GM19238 (cell line): ENCODE data around the gene RNFT1.
"Not testable (repeated sequence)": the region's sequence is repeated elsewhere in the genome, so short reads cannot be mapped to it uniquely, and the experiment has no call there.

Experiments
- DNase-seq: peaks from one replicate; pipeline ENCODE4 v3.0.0; 2011; ENCODE audit warnings: low spot score; ENCODE audit not compliant: insufficient read length

RNFT1 gene, protein sequence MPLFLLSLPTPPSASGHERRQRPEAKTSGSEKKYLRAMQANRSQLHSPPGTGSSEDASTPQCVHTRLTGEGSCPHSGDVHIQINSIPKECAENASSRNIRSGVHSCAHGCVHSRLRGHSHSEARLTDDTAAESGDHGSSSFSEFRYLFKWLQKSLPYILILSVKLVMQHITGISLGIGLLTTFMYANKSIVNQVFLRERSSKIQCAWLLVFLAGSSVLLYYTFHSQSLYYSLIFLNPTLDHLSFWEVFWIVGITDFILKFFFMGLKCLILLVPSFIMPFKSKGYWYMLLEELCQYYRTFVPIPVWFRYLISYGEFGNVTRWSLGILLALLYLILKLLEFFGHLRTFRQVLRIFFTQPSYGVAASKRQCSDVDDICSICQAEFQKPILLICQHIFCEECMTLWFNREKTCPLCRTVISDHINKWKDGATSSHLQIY

DNA sequence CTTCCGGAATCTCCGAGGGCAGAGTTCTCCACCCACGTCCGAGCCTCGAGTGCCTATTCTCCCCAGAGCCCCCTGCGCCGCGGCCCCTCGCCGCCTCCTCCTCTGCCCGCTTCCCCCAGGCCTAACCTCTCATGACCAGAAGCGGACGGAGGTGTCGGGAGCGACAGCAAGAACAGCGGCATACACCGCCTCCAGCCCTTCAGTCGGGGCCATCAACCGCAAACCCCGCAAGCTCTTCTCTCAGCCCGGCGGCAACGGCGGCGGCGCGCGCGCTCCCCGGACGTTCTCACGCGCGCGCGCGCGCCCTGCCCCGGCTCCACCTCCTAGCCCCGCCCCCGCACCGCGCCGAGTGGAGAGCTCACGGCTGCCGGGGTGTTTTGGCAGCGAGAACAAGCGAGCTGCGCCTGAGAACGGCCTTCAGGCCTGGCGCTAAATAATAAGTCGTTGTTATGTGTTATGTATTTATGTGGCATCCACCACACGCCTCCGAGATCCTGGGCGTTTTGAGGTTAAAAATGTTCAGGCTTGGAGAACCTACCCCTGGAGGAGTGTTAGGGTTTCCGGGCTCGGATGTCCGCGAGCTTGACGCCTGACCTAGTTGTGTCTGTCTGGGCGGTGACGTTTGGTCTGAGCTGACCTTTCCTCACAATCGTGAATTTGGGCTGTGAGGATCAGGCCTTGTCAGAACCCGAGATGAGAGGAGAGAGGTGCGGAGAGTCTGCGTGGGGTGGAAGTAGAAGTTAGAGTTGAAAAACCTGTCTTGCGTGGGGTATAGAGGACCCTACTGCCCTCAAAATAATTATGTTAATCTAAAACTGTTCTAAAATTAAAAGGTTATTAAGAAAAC, at the start of gene RNFT1:
TSS of gene RNFT1 (minus strand) at position 259 of the 847 bp plus-strand sequence. CDS start at position 182, 77 bp downstream.
- DNase-seq: peak; percentile 89

DNA sequence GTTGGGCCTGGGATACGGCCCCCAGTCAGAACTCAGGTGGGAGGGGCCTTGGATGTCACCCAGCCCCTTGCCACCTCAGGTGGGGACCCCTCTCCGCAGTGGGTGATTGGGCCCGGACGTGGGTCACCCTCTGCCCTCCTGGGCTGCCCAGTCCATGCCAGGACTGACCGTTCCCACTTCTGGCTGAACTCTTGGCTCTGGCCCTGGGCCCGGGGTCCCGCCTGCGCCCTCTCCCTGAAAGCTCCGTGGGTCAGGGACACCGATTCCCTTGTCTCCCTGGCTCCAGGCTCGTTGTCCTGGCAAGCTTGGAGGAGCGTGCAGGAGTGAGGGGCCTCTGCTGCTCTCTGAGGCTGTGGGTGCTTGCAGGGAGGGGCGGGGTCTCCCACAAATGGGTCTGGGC, 44.8 kb upstream of the RNFT1 start:
- not testable (repeated sequence) for DNase-seq

DNA sequence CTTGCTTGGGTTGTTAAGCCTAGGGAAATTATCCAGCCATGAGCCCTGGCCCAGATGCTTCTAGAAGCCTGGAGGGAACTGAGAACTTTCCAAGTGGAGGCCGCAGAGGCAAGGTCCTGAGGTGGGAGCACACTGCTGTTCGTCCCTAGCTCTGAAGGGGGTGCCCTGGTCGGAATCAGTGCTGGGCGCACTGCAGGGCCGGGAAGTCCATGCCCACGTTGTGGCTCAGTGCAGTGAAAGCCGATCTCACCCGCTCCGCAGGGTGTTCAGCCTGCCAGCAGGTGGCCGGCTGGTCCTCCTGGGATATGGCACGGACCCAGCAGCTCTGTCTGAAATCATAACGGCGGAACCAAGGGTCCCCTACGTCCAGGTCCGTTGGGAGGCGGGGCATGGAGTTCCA, 43.8 kb upstream of the RNFT1 start:
- DNase-seq: not testable (repeated sequence)

DNA sequence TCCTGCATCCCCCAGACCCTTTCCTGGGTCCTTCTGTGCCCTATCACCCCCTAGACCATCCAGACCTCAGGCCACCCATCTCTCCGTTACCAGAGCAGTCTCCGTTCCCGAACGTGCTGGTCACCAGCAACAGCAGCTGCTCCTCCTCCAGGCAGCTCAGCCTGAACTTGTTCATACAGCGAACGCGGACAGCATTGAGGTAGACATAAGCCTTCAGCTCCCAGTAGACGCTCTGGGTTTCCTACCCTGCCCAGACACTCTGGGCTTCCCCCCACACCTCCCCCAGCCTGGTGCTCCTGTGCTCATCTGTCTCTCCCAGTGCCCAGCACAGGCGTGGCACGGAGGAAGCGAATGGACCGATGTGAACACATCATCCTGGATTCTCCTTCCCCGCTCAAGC, 41.6 kb upstream of the RNFT1 start:
- no peak for DNase-seq

DNA sequence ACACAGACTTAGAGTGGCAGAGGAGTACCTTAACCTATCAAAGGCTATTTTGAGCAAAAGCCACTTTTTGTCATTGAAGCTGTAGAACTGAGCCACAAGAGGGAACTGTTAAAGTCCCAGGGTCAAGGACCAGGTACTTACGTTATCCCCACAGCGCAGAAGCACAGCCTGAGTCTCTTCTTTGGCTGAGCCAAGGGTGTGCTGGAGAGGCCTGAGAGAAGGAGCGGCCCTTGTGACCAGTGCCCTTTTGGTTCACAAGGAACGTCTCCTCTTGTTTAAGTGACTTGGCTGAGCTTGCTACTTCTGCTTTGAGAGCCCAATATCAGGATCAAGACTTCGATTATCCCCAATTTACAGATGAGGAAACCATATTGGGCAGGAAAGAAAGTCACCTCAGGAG, 40.0 kb upstream of the RNFT1 start:
- not testable (repeated sequence) for DNase-seq

DNA sequence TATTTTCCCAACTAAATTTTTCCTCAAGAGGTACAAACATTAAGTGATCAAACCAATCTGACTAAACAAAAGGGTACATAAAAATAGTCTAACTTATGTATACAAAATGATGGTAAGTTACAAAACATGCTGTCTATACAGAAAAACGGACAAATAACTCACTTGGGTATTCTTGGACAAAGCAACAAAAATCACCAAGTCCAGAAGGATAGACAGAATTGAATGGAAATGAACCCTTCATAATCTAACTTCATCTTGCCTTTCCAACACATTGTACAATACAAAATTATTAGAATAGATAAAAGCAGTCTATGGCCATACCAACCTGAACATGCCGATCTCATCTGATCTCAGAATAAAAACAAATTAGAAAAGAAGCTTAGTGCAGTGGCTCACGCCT, 37.9 kb upstream of the RNFT1 start:
- DNase-seq: not testable (repeated sequence)

DNA sequence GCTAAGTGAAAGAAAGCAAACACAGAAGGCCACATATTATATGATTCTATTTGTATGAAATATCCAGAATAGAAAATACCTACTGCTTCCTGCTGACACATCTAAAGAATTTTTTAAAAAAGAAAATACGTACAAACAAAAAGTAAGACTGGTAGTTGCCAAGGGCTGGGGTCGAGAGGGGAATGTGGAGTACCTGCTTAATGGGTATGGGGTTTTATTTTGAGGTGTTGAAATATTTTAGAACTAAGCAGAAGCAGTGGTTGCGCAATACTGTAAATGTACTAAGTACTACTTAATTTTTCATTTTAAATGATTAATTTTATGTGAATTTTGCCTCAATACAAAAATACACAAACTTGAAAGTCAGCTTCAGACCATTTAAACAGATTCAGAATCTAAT, 32.1 kb upstream of the RNFT1 start:
- not testable (repeated sequence) for DNase-seq

DNA sequence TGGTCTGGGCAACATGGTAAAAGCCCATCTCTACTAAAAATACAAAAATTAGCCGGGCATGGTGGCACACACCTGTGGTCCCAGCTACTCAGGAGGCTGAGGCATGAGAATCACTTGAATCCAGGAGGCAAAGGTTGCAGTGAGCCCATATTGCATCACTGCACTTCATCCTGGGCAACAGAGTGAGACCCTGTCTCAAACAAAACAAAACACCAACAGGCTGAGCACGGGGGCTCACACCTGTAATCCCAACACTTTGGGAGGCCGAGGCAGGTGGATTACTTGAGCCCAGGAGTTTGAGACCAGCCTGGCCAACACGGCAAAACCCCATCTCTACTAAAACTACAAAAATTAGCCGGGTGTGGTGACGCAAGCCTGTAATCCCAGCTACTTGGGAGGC, 10.6 kb upstream of the RNFT1 start:
- not testable (repeated sequence) for DNase-seq

DNA sequence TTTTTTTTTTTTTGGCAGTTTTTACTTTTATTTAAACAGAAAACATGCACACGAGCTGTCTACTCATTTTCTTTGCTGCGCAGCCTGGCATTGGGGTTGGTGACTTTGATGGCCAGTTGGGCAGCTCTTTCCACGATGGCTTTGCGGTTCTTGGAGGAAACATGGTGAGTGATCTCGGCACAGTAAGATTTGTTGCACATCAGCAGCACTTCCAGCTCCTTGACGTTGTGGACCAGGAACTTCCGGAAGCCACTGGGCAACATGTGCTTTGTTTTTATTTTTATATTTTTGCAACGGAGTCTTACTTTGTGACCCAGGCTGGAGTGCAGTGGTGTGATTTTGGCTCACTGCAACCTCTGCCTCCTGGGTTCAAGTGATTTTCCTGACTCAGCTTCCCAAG, 8.9 kb upstream of the RNFT1 start:
- not testable (repeated sequence) for DNase-seq

DNA sequence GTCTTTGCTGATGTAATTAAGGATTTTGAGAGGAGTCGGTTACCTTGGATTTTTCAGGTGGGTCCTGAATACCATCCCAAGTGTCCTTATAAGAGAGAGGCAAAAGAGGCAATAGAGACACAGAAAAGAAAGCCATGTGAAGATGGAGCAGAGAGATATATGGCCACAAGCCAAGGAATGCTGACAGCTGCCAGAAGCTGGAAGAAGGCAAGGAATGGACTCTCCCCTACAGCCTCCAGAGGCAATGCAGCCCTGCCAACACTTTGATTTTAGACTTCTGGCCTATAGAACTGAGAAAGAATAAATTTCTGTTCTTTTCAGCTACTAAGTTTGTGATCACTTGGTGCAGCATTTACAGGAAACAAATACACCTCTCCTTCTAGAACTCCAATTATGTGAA, 8.2 kb upstream of the RNFT1 start:
- DNase-seq: no peak

DNA sequence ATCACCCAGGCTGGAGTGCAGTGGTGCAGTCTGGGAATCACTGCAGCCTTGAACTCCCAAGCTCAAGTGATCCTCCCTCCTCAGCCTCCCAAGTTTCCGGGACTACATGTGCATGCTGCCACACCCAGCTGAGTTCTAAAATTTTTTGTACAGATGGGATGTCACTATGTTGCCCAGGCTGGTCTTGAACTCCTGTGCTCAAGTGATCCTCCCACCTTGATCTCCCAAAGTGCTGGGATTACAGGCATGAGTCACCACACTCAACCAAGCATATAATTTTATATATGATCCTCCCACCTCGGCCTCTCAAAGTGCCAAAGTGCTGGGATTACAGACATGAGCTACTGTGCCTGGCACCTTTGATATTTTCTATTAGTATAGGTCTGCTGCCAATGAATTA, 7.2 kb upstream of the RNFT1 start:
- not testable (repeated sequence) for DNase-seq

DNA sequence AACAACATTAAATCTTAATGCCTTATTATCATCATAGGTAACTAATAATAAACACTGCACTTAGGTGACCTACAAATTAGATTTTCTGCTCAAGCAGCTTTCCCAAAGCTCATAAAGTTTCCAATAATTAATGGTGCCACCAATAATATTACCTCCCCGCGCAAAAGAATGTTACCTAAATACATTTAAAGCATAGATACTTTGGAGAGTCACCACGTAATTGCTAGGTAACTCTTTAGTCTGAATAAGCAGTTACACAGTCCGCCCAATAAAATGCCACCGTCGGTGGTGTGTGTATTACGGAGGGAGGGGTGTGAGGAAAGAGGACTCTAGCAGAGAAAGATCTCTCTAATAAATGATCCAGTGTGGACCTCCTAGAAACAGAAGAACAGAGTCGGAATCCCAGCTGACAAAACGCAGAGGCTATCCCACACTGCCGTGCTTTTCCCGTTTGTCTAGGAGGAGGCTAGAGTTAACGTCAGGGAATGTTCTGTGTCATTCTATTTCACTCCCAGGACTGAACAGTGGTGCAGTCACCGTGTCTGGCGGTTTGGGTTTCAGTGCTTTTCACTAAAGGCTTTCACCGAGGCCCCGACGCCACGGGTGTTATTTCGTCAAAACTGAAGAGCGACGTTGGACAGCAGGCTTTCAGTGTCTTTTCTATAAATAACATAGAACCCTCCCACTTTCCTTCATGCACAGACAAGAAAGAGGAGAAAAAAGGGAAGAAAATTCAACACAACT, 630 bp downstream of the RNFT1 start:
- peak; percentile 3 for DNase-seq

DNA sequence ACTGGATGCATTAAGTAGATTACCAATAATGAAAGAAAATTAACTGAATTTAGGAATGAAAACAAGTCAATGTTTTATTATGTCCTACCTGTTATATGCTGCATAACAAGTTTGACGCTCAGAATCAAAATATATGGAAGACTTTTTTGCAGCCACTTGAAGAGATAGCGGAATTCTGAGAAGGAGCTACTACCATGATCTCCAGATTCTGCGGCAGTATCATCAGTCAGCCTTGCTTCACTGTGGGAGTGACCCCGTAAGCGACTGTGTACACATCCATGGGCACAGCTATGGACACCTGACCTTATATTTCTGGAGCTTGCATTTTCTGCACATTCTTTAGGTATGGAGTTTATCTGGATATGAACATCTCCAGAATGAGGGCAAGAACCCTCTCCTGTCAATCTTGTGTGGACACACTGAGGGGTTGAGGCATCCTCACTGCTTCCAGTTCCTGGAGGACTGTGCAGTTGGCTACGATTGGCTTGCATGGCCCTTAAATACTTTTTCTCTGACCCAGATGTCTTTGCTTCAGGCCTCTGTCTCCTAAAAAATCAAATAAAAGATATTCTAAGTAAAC, 1.7 kb downstream of the RNFT1 start:
- no peak for DNase-seq

DNA sequence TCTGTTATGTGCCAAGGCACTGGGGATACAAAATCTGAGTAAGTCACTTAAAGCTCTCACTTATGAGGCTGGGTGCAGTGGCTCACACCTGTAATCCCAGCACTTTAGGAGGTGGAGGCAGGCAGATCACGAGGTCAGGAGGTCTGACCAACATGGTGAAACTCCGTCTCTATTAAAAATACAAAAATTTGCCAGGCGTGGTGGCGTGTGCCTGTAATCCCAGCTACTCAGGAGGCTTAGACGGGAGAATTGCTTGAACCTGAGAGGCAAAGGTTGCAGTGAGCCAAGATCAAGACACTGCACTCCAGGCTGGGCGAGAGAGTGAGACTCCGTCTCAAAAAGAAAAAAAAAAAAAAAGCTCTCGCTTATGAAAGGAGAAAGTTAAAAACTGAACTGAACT, 5.0 kb downstream of the RNFT1 start:
- not testable (repeated sequence) for DNase-seq

DNA sequence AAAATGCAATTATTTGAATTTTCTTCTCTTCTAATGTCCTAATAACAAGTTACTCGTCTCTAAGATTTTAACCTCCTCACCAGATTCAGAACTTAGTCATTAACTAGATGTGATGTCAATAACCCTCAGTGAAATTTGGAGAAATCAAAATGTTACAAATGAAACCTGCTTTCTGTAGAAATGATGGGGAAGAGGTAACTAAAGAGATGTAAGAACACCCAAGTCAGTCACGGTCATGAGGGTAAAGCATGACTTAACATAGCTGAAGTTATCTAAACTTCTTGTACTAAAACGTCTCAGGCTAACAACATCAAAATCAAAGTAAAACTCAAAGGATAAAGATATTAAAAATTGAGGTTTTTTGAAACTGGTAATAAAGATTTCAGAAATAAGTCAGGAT, 9.7 kb downstream of the RNFT1 start:
- no peak for DNase-seq

DNA sequence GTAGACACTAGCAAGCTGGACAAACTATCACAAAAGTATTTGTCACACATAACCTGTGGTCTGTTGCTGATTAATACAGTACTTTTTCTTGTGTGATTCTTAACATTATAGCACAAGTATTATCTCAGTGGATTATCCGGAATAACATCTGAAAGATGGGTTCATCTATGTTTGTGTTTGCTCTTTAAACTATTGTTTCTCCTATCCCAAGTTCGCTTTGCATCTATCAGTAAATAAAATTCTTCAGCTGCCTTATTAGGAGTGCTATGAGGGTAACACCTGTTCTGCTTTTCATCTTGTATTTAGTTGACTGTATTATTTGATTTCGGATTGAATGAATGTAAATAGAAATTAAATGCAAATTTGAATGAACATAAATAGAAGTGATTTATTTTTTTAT, 14.5 kb downstream of the RNFT1 start:
- DNase-seq: no peak

DNA sequence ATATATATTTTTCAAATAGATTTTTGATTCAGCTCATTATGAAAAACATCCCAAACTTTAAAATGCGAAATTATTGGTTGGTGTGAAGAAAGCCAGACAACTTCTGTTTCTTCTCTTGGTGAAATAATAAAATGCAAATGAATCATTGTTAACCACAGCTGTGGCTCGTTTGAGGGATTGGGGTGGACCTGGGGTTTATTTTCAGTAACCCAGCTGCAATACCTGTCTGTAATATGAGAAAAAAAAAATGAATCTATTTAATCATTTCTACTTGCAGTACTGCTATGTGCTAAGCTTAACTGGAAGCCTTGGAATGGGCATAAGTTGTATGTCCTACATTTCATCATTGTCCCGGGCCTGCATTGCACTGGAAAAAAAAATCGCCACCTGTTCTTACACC, 17.2 kb downstream of the RNFT1 start:
- not testable (repeated sequence) for DNase-seq

DNA sequence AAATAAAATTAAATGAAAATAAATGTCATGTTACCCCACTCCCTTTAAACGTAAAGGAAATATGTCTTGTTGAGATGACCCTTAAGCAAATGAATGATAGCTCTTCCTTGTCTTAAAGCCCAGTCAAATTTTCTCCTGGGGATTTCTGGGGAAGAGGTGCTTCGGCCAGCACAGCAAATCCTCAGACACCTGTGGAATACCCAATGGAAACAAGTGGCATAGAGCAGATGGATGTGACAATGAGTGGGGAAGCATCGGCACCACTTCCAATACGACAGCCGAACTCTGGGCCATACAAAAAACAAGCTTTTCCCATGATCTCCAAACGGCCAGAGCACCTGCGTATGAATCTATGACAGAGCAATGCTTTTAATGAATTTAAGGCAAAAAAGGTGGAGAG, 18.1 kb downstream of the RNFT1 start:
- DNase-seq: not testable (repeated sequence)

DNA sequence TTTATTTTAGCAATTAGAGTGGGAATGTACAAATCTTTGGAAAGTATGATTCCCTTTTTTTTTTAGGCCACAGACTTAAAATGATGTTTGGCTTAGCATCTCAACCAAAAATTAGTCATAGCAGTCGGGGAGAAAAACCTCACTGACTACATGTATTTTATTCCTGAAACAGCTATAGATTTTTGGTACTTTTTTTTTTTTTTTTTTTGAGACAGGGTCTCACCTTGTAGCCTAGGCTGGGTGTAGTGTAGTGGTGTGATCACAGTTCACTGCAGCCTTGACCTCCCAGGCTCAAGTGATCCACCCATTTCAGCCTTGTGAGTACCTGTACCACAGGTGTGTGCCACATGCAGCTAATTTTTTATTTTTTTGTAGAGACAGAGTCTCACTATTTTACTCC, 23.4 kb downstream of the RNFT1 start:
- DNase-seq: no peak

DNA sequence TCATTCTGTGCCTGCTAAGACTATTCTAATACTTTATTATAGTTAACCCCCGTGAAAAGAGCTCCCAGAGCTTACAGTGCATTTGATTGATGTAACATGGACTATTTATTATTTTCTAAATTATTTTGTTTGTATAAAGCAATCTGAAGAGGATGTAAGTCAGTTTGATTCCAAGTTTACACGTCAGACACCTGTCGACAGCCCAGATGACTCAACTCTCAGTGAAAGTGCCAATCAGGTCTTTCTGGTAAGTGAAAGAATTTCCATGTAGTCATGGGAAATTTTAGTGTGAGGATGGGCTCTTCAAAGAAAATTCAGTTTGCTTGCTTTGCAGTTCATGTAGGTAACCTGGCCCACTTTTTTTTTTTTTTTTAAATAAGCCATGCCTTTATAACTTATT, 23.8 kb downstream of the RNFT1 start:
- not testable (repeated sequence) for DNase-seq

DNA sequence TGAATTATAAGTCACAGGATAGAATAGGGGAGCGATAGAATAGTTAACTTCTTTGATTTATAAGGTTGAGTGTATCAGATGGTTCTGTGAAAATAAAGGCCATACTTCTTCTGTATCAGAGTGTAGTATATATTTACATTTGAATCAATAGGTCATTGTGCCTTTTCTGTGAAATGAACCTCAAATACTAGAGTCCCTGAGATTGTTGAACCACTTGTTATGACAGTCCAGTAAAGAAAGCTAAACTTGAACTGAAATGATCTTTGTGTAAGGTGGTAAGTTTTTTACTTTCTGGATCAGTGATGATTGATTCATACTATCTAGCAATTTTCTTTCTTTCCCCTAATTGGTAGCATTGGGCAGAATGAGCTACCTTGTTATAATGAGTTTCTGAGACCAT, 31.2 kb downstream of the RNFT1 start:
- DNase-seq: not testable (repeated sequence)
